Esophagus (tissue), 2 donors: ENCODE data around the gene C18orf32. TPM values are rescaled to one million over a fixed set of nuclear protein-coding genes. Genes with fewer than 3 reads are reported as not detected.
"Not testable (repeated sequence)": the region's sequence is repeated elsewhere in the genome, so short reads cannot be mapped to it uniquely, and the experiment has no call there.

ENCODE experiments used
- H3K27ac ChIP-seq, 2 donors: one replicate each; pipeline ENCODE4 v1.5.1; 2013; ENCODE audit warnings: low read depth in 2 of 2, mild to moderate bottlenecking in 2 of 2, inconsistent platforms in 1 of 2, low read length in 1 of 2, moderate library complexity in 1 of 2
- H3K27me3 ChIP-seq, 2 donors: one replicate each; pipeline ENCODE4 v1.6.1; 2013; ENCODE audit warnings: low read length in 2 of 2, control low read depth in 1 of 2, mild to moderate bottlenecking in 1 of 2; ENCODE audit not compliant: insufficient read depth in 2 of 2, control insufficient read depth in 1 of 2
- H3K36me3 ChIP-seq, 2 donors: one replicate each; pipeline ENCODE4 v1.6.1; 2013; ENCODE audit warnings: low read length in 1 of 2; ENCODE audit not compliant: control insufficient read depth in 2 of 2, insufficient read depth in 2 of 2
- H3K4me1 ChIP-seq, 2 donors: one replicate each; pipeline ENCODE4 v1.6.1; 2013; ENCODE audit warnings: low read length in 1 of 2; ENCODE audit not compliant: control insufficient read depth in 2 of 2, insufficient read depth in 2 of 2
- H3K4me3 ChIP-seq, 2 donors: one replicate each; pipeline ENCODE4 v1.5.1; 2013; ENCODE audit warnings: low read length in 2 of 2, mild to moderate bottlenecking in 2 of 2, low read depth in 1 of 2, moderate library complexity in 1 of 2
- H3K9me3 ChIP-seq, 2 donors: one replicate each; pipeline ENCODE4 v1.6.1; 2013; ENCODE audit warnings: mild to moderate bottlenecking in 2 of 2, low read depth in 1 of 2, low read length in 1 of 2, moderate library complexity in 1 of 2; ENCODE audit not compliant: control insufficient read depth in 2 of 2, insufficient read depth in 1 of 2
- WGBS, 2 donors: extraction: QIAGEN DNeasy Blood & Tissue Kit; methylation state at CpG; one replicate each; pipeline ENCODE4 v1.1.7; 2013; 5-methylcytosine and 5-hydroxymethylcytosine counted together
- polyA plus RNA-seq, 2 donors: library from polyadenylated mRNA; stranded (reverse); fragments of 200-250 nt; gene quantifications; one replicate each; pipeline ENCODE4 v1.2.3, GENCODE V29; 2013
- donor health status: healthy with polysubstance abuse.
- donor health status: Bipolar disorder and iron deficiency.

C18orf32 gene
- polyA plus RNA-seq, 2 donors, result 32.3 to 47.3 TPM

DNA sequence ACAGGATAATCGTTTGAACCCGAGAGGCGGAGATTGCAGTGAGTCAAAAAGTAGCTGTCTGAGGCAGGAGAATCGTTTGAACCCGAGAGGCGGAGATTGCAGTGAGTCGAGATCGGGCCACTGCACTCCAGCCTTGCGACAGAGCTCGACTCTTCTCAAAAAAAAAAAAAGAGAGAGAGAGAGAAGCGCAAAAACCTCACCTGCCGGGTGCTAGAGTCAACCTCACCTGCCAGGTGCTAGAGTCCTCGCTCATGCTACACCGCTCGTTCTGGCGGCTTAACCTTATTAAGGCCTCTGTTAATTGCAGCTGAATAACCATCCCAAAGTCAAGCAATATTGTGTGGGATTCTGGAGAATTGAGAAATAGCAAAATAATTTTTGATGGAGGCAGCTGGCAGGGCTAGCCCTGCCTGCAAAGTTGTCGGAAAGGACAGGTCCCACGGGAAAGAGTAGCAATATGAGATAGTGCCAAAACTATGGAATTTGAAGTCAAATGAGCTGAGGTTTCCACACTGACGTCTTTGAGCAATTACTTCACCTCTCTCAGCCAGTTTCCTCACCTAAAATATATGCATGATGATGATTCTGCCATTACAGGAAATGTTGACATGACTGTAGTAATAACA lies 25.9 kb downstream of the C18orf32 start:
- Histone ChIP-seq H3K36me3 (no peaks in the 10 kb centered on the region), H3K27me3 (no peaks in the 10 kb centered on the region), H3K27ac (peak overlapping the region in 1 of 2 donors; percentile 44), H3K4me1 (peaks cover 0 to 5% of the 10 kb centered on the region in 2 donors), H3K9me3 (no peaks in the 10 kb centered on the region), H3K4me3 (peak overlapping the region; percentile 85 to 98)
- 34 to 49% methylated on average over 17 to 19 of the region's 19 CpGs for WGBS, 2 donors

DNA sequence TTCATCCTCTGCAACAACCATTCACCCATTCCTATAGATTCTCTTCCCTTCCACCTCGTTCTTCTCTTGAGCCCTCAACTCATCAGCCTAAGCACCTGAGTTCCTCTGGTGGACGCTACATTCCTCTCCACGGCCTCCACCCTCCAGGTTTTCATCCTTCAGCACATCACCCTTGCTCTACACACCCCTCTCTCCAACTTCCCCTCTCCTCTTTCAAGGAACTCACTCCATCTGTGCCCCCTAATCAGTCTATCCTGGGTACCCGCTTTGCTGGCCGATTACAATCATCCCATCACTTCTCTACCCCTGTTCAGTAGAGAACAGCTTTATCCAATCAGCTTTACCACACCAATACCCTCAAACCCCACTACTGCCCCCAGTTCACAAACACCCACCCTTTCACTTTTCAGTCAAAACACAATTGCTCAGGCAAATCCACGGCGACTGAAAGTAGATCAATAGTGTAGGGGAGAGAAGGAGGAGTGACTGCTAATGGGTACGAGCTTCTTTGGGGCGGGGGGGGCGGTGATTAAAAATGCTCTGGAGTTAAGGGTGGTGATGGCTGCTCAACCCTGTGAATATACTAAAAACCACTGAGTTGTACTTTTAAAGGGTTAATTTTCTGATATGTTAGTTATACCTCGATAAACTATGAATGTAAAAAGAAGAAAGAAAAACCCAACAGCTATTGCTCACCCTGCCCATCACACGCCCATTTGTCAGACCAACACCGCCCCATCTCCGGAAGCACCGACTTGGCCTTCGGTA lies 27.4 kb downstream of the C18orf32 start:
- peak overlapping the region; percentile 83 to 87 for H3K27ac ChIP-seq

DNA sequence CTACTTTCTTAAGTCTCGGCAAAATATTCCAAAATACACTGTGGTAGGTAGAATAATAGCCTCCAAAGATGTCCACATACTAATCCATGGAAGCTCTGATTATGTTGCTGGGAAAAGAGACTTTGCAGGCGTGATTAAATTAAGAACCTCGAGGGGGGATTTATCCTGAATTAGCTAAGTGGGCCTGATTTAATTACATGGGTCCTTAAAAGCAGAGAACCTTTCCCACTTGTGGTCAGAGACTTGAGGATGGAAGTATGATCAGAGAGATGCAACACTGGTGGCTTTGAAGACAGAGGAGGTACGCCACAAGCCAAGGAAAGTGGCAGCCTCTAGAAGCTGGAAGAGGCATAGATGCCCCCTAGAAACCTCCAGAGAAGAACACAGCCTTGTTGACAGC lies 29.4 kb downstream of the C18orf32 start:
- no peak overlapping the region for H3K27ac ChIP-seq
- whole genome bisulfite sequencing, 2 donors, result 90 to 94% methylated on average over 4 of the region's 4 CpGs
- no peaks in the 10 kb centered on the region for H3K36me3 ChIP-seq
- H3K4me1 ChIP-seq, result peaks cover 0 to 5% of the 10 kb centered on the region in 2 donors
- no peaks in the 10 kb centered on the region for H3K27me3 ChIP-seq
- H3K9me3 ChIP-seq, result no peaks in the 10 kb centered on the region
- H3K4me3 ChIP-seq, result no peak overlapping the region

More for the DNA sequence above, 27.4 kb downstream of the C18orf32 start:
- no peaks in the 10 kb centered on the region for H3K36me3 ChIP-seq
- H3K4me1 ChIP-seq, result peaks cover 0 to 5% of the 10 kb centered on the region in 2 donors
- peak overlapping the region; percentile 85 to 98 for H3K4me3 ChIP-seq
- no peaks in the 10 kb centered on the region for H3K27me3 ChIP-seq
- H3K9me3 ChIP-seq, result no peaks in the 10 kb centered on the region
- 14 to 15% methylated on average over 16 of the region's 16 CpGs for WGBS, 2 donors

DNA sequence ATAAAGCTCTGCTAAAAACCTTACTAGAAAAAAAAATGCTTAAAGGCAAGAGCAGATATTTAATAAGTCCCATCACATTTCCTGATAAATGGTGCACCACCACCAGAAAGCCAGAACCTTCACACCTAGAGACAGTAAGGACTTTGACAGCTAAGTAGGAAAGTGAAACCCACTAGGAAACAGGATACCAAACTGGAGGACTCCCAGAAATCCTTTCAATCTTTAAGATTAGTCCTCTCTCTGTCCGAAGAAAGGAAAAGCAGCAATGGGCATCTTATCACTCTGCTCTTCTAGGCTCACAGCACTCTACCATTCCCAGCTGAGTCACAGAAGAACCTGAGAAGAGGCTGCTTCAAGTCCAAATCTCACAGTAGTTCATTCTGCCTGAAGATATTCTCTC lies 30.2 kb downstream of the C18orf32 start:
- H3K4me3 ChIP-seq, result no peak overlapping the region
- peaks cover 0 to 3% of the 10 kb centered on the region in 2 donors for H3K36me3 ChIP-seq
- H3K27ac ChIP-seq, result no peak overlapping the region
- H3K27me3 ChIP-seq, result no peaks in the 10 kb centered on the region
- 40 to 55% methylated on average over 1 of the region's 1 CpG for whole genome bisulfite sequencing, 2 donors
- H3K4me1 ChIP-seq, result peaks cover 0 to 5% of the 10 kb centered on the region in 2 donors
- H3K9me3 ChIP-seq, result peaks cover 0 to 2% of the 10 kb centered on the region in 2 donors

DNA sequence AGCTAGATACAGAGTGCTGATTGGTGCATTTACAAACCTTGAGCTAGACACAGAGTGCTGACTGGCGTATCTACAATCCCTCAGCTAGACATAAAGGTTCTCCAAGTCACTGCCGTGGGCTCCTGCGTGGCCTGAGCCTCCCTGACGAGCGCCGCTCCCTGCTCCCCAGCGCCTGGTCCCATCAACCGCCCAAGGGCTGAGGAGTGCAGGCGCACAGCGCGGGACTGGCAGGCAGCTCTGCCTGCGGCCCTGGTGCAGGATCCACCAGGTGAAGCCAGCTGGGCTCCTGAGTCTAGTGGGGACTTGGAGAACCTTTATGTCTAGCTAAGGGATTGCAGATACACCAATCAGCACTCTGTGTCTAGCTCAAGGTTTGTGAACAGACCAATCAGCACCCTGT lies 34.5 kb downstream of the C18orf32 start:
- H3K4me1 ChIP-seq, H3K27ac ChIP-seq, H3K4me3 ChIP-seq, H3K27me3 ChIP-seq, H3K36me3 ChIP-seq, H3K9me3 ChIP-seq: not testable (repeated sequence)
- 97 to 98% methylated on average over 9 to 12 of the region's 12 CpGs for WGBS, 2 donors

DNA sequence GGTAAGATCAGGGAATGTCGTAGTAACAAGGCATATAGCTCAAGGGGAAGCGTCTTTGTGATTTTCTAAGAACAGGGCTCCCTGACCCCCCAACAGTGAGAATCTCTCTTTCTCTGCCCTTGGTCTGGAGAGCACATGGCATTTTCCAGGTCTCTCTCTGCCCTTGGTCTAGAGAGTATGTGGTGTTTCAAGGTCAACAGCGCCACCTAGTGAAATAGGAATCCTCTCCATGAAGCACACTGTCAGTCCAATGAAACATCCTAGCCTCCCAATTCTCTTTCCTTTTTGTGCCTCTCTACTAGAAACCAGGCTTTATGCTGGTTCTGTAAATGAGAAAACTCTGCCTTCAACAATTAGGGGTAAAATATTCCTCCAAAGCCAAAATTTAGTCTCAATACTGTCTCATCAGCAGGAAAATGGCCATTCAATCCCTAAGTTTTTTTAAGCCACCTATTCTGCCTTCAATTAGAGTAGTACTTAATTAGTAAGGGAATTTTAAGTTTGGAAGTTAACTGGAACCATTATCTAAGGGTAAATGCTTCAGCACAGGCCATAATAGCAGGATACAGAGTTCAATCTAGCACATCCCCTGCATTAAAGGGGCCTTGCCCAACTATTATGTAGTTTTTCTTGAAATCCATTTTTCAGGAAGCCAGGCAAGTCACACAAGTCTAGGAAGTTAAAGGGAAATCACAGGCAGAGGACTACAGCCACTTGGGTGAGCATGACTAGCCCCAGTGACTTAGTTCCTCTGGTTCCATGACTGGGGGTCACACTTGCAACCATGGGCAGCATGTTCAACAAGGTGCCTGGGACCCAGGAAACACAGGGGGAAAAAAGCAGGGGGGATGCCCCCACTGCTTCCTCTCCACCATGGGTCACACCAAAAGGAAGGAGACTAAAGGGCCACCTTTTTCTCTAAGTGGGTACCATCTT lies 39.0 kb downstream of the C18orf32 start:
- H3K36me3 ChIP-seq, result peaks cover 0 to 6% of the 10 kb centered on the region in 2 donors
- peaks cover 0 to 5% of the 10 kb centered on the region in 2 donors for H3K9me3 ChIP-seq
- no peaks in the 10 kb centered on the region for H3K27me3 ChIP-seq
- 70% methylated on average over 3 of the region's 3 CpGs for WGBS, 2 donors
- H3K4me1 ChIP-seq, result no peaks in the 10 kb centered on the region
- no peak overlapping the region for H3K27ac ChIP-seq
- H3K4me3 ChIP-seq, result no peak overlapping the region

DNA sequence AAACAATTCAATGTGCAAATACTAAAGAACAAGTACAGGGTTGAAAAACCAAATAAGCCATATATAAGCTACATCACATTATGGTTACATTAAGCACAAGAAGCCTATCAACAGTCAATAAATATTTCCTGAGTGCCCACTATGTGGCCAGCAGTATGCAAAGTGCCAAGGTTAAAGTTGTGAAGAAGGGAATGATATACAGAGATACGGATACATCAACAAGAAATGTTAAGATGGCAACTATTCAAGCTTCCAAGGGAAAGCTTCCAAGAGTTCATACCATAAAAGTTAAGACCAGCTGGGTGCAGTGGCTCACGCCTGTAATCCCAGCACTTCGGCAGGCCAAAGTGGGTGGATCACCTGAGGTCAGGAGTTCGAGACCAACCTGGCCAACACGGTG lies 40.6 kb downstream of the C18orf32 start:
- H3K27me3 ChIP-seq, result no peaks in the 10 kb centered on the region
- no peaks in the 10 kb centered on the region for H3K4me1 ChIP-seq
- no peak overlapping the region for H3K4me3 ChIP-seq
- peaks cover 0 to 3% of the 10 kb centered on the region in 2 donors for H3K9me3 ChIP-seq
- peaks cover 0 to 3% of the 10 kb centered on the region in 2 donors for H3K36me3 ChIP-seq
- whole genome bisulfite sequencing, 2 donors, result 66 to 79% methylated on average over 5 of the region's 5 CpGs
- no peak overlapping the region for H3K27ac ChIP-seq

DNA sequence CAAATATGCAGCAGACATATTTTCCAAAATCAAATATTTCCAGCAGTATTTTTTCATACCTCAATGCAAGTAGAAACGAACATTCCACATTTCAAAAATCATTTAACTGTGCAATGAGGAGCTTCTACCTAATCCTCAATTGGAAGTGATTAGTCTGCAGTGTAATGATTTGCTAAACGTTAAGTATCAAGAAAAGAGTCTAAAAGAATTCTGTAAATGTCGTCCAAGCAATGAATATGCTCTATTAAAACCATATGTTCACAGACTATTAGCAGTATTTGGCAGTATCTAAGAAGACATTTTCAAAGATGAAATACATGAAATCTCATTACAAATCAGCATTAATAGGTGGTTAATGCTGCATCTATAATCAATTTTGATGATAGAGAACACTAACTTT lies 42.5 kb downstream of the C18orf32 start:
- Histone ChIP-seq H3K36me3 (peaks cover 0 to 3% of the 10 kb centered on the region in 2 donors), H3K9me3 (peaks cover 0 to 3% of the 10 kb centered on the region in 2 donors), H3K4me1 (no peaks in the 10 kb centered on the region), H3K27ac (no peak overlapping the region), H3K4me3 (no peak overlapping the region), H3K27me3 (no peaks in the 10 kb centered on the region)
- WGBS, 2 donors, result 78% methylated on average over 3 of the region's 3 CpGs

DNA sequence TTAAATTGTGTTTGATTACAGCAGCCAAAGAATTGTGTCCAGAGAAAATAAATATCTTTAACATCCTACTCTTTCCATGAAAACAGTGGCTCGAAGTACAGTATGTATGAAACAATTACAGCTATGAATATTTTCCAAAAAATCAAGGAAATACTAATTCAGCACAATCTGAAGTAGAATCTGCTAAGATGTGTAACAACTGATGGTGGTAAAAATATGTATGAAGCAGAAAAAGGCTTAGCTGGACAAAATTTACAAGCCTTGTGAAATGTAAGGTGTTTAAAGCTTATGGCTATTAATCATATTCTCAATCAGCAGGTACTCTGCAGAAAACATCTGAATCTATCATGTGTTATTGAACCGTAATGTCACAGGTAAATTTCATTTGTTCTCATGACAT lies 43.2 kb downstream of the C18orf32 start:
- Histone ChIP-seq H3K4me3 (no peak overlapping the region), H3K4me1 (no peaks in the 10 kb centered on the region), H3K9me3 (peaks cover 0 to 3% of the 10 kb centered on the region in 2 donors), H3K36me3 (peaks cover 0 to 3% of the 10 kb centered on the region in 2 donors), H3K27me3 (no peaks in the 10 kb centered on the region), H3K27ac (no peak overlapping the region)
- 93% methylated on average over 2 of the region's 2 CpGs for whole genome bisulfite sequencing, 2 donors
